Activated CD8-positive, alpha-beta memory T cell treated with anti-CD3 and anti-CD28 coated beads for 4 hours (primary cell): ENCODE measurements around the gene MED12.

Experiments used
- DNase-seq, 2 donors: peaks; one replicate each; pipeline ENCODE4 v3.0.0-alpha.2; 2020; ENCODE audit warnings: low read depth in 2 of 2

MED12 gene

GRCh38 chrX:71107245-71107644 is 11.2 kb upstream of the MED12 start:
- no peak for DNase-seq

- no peak for DNase-seq
Measured at GRCh38 chrX:71107762-71108360, 10.5 kb upstream of the MED12 start.

GRCh38 chrX:71109051-71109450 is 9.3 kb upstream of the MED12 start:
- DNase-seq = no peak

GRCh38 chrX:71111141-71111843 is 7.1 kb upstream of the MED12 start, which contains the start of gene IL2RG:
Gene IL2RG, minus strand, starts transcription at chrX:71111577. Its CDS starts 38 bp downstream, at chrX:71111539.
- DNase-seq = peak; percentile 66 to 72

GRCh38 chrX:71111921-71112431 is 6.4 kb upstream of the MED12 start:
- no peak for DNase-seq

GRCh38 chrX:71117358-71117757 is 1.0 kb upstream of the MED12 start:
- DNase-seq = no peak

GRCh38 chrX:71118985-71119535 is 664 bp downstream of the MED12 start:
- no peak for DNase-seq

- no peak for DNase-seq
Measured at GRCh38 chrX:71128166-71128833, 9.9 kb downstream of the MED12 start.

GRCh38 chrX:71128915-71129765 is 10.7 kb downstream of the MED12 start:
- DNase-seq = peak; percentile 54 to 57

- no peak for DNase-seq
Measured at GRCh38 chrX:71131510-71131909, 13.1 kb downstream of the MED12 start.

GRCh38 chrX:71140440-71140839 is 22.0 kb downstream of the MED12 start:
- DNase-seq = no peak

GRCh38 chrX:71143508-71143907 is 25.1 kb downstream of the MED12 start:
- DNase-seq = no peak

- no peak for DNase-seq
Measured at GRCh38 chrX:71144651-71145050, 26.3 kb downstream of the MED12 start, which contains the start of gene NLGN3. Gene NLGN3, plus strand, starts transcription at chrX:71144841. Its CDS starts 2,909 bp downstream, at chrX:71147750.

GRCh38 chrX:71147496-71148277 is 29.3 kb downstream of the MED12 start:
- no peak for DNase-seq

- no peak for DNase-seq
Measured at GRCh38 chrX:71148278-71148663, 29.9 kb downstream of the MED12 start.

GRCh38 chrX:71151366-71151765 is 33.0 kb downstream of the MED12 start:
- no peak for DNase-seq

GRCh38 chrX:71154196-71154595 is 35.8 kb downstream of the MED12 start:
- no peak for DNase-seq

GRCh38 chrX:71154641-71155040 is 36.2 kb downstream of the MED12 start:
- DNase-seq = no peak

GRCh38 chrX:71158603-71159002 is 40.2 kb downstream of the MED12 start:
- no peak for DNase-seq

GRCh38 chrX:71159335-71159734 is 40.9 kb downstream of the MED12 start:
- no peak for DNase-seq

GRCh38 chrX:71160475-71160874 is 42.1 kb downstream of the MED12 start:
- DNase-seq = no peak
